ENCODE results near the gene ASTN1.

ASTN1 gene

DNA sequence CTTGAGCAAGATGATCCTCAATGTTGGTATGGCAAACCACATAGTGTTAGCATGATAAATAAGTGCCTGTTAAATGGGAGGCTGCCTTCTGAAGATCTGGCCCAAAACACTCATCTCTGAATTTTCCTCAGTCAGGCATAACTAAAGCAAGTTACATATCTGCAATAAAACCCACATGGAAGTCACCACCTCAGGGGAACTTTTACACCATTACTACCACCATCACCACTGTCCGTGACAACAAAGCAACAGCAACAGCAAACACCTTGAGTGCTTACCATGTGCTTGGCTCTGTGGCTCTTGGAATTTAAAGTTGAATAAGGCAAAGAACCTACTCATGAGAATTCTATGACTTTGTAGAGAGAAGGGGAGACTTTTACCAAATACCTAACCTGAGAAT lies 233.0 kb downstream of the ASTN1 start:
- DNase-seq (ENCODE audit: low read depth): no peak

DNA sequence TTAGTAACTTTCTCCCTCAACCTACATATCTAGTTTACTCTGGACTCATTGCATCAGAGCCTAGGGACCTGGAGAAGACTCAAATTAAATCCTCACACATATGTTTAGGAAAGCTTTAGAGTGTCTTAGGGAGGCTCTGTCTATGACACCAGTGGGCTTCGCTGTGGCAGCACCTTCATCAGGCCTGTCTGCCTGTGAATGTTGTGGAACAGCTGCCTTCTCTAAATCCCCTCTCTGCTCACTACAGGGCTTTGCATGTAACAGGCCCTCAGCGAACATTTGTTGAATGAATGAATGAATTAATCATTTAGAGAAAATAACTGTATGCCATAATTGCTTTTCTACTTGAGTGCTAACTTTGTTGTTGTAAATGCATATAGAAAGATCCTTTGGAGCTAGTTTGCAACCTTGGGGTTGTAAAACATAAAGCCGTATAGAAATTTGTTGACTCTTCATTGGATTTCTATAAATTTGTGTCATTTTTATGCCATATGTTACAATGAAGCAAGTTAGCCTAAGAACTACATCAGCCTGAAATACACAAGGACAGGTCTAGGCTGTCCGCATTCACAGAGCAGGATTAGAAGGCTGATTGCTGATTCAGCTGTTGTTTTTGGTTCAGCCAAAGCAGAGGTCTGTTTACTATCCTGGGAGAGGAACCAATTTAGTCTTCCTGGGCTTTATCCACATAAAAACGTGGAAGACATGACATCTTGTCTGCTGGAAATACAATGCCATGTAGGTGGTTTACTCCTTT lies 238.0 kb downstream of the ASTN1 start:
- DNase-seq (ENCODE audit: low read depth): no peak

GRCh38 chr1:176925223-176925622 lies 239.3 kb downstream of the ASTN1 start:
- no peak for DNase-seq (ENCODE audit: low read depth)

GRCh38 chr1:176923283-176923682 lies 241.2 kb downstream of the ASTN1 start:
- no peak for DNase-seq (ENCODE audit: low read depth)

DNA sequence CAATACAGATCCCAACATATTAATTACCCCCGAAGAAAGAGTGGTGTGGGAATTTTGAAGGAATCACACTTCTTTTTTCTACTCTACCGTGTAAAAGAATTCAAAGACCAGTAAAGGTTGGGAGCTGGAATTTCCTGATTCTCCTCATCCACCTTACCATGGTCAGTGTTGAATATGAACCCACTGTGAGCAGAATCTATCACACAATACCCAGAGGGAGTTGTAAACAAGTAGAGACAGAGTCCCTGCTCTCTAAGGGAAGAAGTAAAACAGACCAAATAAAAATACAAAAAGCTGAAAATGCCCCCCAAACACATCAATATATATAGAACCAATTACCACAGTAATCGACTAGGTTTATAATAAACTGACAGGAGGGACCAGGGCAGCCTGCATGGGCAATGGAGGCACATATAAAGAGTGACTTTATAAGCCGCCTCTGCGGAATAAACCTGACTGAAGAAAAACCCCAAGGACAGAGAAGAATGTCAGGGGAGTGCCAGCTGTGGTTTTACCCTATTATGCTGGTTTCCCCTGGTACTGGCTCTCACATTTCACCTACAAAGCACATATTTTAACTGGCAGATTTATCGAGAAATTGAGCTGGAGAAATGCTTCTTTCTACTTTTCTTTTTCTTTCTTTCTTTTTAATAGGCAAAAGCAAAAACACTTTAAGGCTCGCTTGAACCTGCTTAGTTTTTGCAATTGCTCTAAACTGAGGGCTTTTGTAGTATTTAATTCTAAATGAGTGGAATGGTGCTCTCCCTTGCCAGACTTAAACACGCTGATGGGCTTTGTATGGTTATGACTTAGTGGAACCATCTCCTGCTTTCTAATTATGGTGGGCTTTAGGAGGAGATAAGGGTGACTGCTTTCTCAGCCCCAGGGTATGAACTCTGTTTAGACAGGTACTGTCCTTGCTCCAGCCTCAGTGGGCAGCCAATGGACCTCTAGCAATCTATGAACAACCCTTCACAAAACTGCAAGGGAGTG lies 244.8 kb downstream of the ASTN1 start:
- DNase-seq (ENCODE audit: low read depth): no peak

- DNase-seq (ENCODE audit: low read depth): no peak
Measured at GRCh38 chr1:176905648-176906047, 258.9 kb downstream of the ASTN1 start.

DNA sequence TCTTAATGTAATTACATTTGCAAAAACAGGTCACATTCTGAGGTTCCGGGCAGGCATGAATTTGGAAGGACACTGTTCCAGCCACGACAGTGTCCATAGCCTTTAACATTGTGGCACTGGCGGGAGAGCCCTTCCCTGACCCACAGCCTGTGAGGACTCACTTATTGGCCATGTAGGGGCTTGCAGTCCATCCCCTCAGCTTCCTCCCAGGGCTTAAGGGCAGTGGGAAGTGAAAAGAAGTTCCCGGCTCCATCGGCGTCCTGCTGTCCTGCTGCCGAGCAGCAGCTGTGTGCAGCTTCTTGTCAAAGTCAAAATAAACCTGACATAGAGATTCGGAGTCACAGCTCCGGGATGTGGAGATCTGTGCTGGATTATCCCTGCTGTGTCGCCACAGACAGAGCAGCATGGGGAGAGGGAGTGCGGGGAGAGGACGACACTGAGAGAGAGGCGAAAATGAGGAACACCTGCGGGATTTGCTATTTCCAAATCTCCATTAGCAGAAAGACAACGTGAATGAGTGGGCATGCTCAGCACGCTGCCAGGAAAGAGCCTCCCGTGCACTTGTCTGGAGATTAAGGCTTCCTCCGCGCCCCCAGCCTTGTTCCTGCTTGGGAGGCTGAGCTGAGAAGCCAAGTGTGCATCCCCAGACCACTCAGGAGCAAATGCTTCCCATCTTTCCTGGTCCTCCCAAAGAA lies 260.3 kb downstream of the ASTN1 start:
- DNase-seq (ENCODE audit: low read depth): no peak

DNA sequence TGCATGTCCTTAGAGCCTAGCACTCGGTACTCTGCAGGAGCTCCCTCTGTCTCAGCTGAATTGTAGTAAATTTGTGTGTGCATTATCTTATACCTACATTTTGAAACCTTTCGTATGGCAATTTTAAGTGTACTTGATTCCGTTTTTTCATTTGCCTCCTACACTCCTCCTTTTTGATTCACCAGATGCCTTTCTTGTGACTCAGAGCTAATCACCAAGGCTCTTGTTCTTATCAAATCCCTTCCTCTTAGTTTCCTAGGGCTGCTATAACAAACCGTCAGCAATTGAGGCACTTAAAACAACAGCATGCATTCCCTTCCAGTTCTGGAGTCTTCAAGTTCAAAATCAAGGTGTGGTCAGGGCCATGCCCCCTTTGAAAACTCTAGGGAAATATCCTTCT lies 261.0 kb downstream of the ASTN1 start:
- DNase-seq (ENCODE audit: low read depth): peak; percentile 34

GRCh38 chr1:176899321-176899720 lies 265.2 kb downstream of the ASTN1 start:
- DNase-seq (ENCODE audit: low read depth): no peak

DNA sequence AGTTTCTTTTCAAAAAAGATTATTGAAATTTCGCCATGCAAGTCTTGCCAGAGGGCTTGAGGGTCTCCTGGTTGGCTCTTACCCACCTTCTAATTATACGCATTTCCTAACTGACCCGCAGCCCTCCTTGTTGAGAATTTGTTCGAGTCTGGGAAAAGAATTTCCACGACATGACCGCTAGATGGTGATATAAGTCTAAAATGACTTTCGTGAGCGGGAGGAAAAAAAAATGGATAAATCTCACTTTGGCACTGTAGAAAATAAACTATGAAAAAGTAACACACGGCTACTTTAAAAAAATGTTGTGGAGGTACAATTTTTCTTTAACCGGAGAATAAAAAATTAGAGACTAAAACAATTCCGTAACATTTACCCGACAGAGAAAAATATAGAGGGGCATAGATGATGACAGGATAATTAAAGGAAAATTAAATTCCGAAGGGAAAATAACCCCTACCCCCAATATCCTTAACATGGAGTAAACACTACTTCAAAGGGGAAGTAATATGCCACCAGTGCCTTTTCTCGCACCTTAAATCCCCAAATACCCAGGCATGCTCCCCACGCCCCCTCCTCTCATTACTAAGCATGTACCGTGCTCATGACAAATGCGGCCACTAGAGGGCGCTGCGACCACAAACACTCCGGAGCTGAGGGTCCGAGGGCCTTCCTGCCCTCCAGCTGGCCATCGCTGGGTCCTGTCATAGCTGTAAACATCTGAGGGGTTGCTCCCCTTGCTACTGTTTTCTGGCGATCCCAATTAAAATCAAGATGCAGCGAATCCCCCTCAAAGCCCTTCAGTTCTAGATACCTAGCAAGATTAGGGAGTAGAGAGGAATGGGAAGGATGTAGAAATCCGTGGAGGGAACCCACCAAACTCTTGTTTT lies 266.9 kb downstream of the ASTN1 start:
- peak; percentile 76 for DNase-seq (ENCODE audit: low read depth)

DNA sequence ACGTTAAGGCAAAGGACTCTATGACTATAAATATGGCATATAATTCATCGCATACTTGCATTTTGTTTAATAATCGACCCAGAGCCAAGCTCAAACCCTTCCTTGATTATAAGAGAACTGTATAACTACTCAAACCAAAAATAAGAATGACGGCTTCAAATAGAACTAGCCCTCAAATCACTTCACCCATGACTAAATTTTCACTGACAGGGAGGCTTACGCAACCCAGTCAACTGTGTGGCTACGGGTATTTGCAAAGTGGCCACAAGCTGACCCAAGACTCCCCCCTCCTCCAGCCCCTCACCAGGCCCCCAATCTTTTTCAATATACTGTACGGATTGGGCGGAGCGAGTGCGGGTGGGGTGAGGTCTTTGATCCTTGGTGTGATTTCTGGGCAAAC lies 268.3 kb downstream of the ASTN1 start:
- DNase-seq (ENCODE audit: low read depth): no peak

DNA sequence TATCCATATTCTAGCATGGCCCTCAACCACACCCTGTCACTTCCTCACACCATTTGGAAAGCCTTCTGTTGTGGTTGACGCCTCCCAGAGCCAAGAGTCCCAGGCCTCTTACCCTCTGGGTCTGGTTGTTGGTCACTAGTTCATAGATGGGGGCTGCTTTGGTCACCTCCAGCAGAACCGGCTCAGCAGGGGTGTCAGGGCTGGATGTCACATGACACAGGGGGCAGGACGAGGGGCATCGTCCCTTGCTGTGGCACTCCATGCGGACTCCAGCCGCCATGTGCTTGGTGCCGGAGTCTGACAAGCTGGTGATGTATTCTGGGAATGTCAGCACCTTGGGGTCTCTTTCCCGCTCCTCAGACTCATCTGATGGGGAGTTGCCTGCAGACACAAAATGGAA lies 270.1 kb downstream of the ASTN1 start:
- no peak for DNase-seq (ENCODE audit: low read depth)

DNA sequence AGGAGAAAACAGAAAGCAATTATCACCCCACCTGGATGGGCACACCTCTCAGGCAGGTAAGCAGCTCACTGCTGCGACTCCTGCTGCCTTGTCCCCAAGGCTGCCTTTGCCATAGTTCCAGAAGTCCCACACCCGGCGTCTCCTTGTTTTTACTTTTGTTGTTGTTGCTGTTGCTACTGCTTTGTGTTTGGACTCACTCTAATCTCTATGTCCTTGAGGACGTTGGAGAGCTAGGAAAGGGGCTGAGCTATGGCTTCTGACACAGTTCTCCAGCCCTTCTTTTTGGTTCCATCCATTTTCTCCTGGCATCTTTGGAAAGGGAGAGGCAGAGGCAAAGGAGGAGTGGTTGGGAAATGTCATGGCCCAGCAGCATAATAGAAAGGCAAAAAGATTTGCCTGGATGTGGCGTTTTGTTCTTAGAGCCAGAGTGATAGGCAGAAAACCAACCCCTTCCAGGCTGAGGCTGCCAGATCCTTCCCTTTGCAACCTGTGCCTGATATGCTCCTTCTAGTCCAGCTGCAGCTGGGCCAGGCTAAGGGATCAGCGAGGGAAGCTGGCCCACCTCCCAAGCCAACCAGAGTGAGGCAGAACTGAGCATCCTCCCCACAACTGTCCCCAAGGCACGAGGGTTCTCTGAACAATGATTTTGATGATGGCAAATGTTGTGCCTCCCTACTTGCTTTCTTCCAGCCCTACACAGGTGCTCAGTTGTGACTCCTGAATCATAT lies 270.7 kb downstream of the ASTN1 start:
- no peak for DNase-seq (ENCODE audit: low read depth)

- no peak for DNase-seq (ENCODE audit: low read depth)
Measured at GRCh38 chr1:176888471-176889032, 276.0 kb downstream of the ASTN1 start.

GRCh38 chr1:176885751-176886150 lies 278.8 kb downstream of the ASTN1 start:
- no peak for DNase-seq (ENCODE audit: low read depth)

- no peak for DNase-seq (ENCODE audit: low read depth)
Measured at GRCh38 chr1:176885341-176885740, 279.2 kb downstream of the ASTN1 start.

- no peak for DNase-seq (ENCODE audit: low read depth)
Measured at GRCh38 chr1:176884911-176885310, 279.6 kb downstream of the ASTN1 start.

- DNase-seq (ENCODE audit: low read depth): no peak
Measured at GRCh38 chr1:176884286-176884685, 280.2 kb downstream of the ASTN1 start.

- DNase-seq (ENCODE audit: low read depth): peak; percentile 78
Measured at GRCh38 chr1:176880955-176881595, 283.4 kb downstream of the ASTN1 start.
